Mesothelial cell of epicardium (in vitro differentiated cells): ENCODE data around the gene PGAP2. TPM values are rescaled to one million over a fixed set of nuclear protein-coding genes. Genes with fewer than 3 reads are reported as not detected.

Source experiments
- DNase-seq, 2 experiments: peaks; one replicate each; pipeline ENCODE4 v3.0.0; 2021; ENCODE audit warnings: low spot score in 2 of 2; ENCODE audit not compliant: unreplicated experiment in 2 of 2
- H3K27ac Mint-ChIP-seq: 2 replicates; pipeline ENCODE4 v1.8.0; 2021; ENCODE audit warnings: mixed read lengths
- H3K27me3 Mint-ChIP-seq: 2 replicates; pipeline ENCODE4 v1.8.0; 2021; ENCODE audit warnings: low read depth, mixed read lengths
- H3K36me3 Mint-ChIP-seq: 2 replicates; pipeline ENCODE4 v1.8.0; 2021; ENCODE audit warnings: mixed read lengths
- H3K4me1 Mint-ChIP-seq: 2 replicates; pipeline ENCODE4 v1.8.0; 2021; ENCODE audit warnings: mixed read lengths
- H3K4me3 Mint-ChIP-seq: 2 replicates; pipeline ENCODE4 v1.8.0; 2021; ENCODE audit warnings: mild to moderate bottlenecking, moderate library complexity, mixed read lengths
- H3K9me3 Mint-ChIP-seq: 2 replicates; pipeline ENCODE4 v1.8.0; 2021; ENCODE audit warnings: mixed read lengths
- total RNA-seq: library from RNA; stranded (reverse); gene quantifications from 3 replicates; pipeline ENCODE4 v1.2.1, GENCODE V29; 2021
- TF ChIP-seq, protein P1 (sequence below): fragments of 200-600 bp; sonication (generic); IDR thresholded peaks from one replicate; pipeline ENCODE4 v1.5.0; 2021; ENCODE audit warnings: antibody characterized with exemption; ENCODE audit not compliant: unreplicated experiment

Gene PGAP2
- total RNA-seq, 1 donor from 2014 or later = 47.6 TPM

DNA sequence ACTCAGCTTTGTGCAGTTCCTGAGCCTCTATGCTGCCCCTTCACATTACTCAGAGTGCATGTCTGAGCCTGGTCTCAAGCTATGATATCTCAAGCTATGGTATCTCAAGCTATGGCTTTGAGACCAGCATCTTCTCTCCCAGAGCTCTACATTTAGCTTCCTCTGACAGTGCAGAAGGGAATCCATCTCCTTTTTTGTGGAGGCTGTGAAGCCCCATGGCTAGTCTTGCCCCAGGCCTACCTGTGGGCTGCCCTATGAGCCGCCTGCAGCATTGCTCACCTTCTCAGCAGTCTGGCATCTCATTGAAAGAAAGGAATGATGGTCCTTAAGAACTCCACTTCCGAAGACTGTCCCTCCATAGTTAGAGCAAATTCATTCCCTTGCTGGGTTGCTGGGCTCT, 12.6 kb downstream of the PGAP2 start:
- peaks cover 11% of the 10 kb centered on the region for H3K36me3 Mint-ChIP-seq
- no peaks in the 10 kb centered on the region for H3K27me3 Mint-ChIP-seq
- H3K4me3 Mint-ChIP-seq = no peak overlapping the region
- no peaks in the 10 kb centered on the region for H3K4me1 Mint-ChIP-seq
- no peak for DNase-seq
- H3K9me3 Mint-ChIP-seq = no peaks in the 10 kb centered on the region
- no peak overlapping the region for H3K27ac Mint-ChIP-seq
- TF ChIP-seq, protein P1, sequence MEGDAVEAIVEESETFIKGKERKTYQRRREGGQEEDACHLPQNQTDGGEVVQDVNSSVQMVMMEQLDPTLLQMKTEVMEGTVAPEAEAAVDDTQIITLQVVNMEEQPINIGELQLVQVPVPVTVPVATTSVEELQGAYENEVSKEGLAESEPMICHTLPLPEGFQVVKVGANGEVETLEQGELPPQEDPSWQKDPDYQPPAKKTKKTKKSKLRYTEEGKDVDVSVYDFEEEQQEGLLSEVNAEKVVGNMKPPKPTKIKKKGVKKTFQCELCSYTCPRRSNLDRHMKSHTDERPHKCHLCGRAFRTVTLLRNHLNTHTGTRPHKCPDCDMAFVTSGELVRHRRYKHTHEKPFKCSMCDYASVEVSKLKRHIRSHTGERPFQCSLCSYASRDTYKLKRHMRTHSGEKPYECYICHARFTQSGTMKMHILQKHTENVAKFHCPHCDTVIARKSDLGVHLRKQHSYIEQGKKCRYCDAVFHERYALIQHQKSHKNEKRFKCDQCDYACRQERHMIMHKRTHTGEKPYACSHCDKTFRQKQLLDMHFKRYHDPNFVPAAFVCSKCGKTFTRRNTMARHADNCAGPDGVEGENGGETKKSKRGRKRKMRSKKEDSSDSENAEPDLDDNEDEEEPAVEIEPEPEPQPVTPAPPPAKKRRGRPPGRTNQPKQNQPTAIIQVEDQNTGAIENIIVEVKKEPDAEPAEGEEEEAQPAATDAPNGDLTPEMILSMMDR = no peak

DNA sequence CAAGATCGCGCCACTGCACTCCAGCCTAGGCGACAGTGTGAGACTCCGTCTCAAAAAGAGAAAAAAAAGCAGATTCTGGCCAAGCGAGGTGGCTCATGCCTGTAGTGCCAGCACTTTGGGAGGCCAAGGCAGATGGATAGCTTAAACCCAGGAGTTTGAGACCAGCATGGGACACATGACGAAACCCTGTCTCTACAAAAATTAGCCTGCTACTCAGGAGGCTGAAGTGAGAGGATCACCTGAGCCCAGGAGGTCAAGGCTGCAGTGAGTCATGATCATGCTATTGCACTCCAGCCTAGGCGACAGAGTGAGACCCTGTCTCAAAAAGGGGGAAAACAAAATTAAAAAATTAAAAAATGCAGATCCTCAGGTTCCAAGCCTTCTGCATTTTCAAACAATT, 14.0 kb downstream of the PGAP2 start:
- no peak for DNase-seq
- Mint-ChIP-seq H3K27ac (no peak overlapping the region), H3K36me3 (peaks cover 12% of the 10 kb centered on the region), H3K9me3 (no peaks in the 10 kb centered on the region), H3K4me3 (no peak overlapping the region), H3K27me3 (no peaks in the 10 kb centered on the region), H3K4me1 (no peaks in the 10 kb centered on the region)
- TF ChIP-seq, protein P1 = no peak

DNA sequence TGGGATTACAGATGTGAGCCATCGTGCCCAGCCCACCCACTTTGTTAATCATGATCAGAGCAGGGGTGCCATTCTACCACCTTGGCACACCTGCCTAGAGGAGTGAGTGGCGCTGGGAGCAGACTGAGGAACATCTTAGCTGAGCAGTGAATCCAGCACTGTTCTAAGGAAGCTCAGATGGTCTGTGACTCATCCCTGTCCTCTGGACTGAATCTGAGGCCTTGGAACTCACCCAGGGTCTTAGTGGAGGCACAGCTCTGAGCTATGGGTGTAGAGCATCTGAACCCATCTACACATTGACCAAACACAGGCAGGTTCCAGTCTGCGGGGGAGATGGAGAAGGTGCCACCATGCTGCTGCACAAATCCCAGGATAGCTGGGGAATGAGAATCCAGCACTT, 14.9 kb downstream of the PGAP2 start:
- no peak for DNase-seq
- Mint-ChIP-seq H3K4me3 (no peak overlapping the region), H3K4me1 (no peaks in the 10 kb centered on the region), H3K36me3 (peaks cover 19% of the 10 kb centered on the region), H3K9me3 (no peaks in the 10 kb centered on the region), H3K27me3 (no peaks in the 10 kb centered on the region), H3K27ac (no peak overlapping the region)
- TF ChIP-seq, protein P1 = no peak

DNA sequence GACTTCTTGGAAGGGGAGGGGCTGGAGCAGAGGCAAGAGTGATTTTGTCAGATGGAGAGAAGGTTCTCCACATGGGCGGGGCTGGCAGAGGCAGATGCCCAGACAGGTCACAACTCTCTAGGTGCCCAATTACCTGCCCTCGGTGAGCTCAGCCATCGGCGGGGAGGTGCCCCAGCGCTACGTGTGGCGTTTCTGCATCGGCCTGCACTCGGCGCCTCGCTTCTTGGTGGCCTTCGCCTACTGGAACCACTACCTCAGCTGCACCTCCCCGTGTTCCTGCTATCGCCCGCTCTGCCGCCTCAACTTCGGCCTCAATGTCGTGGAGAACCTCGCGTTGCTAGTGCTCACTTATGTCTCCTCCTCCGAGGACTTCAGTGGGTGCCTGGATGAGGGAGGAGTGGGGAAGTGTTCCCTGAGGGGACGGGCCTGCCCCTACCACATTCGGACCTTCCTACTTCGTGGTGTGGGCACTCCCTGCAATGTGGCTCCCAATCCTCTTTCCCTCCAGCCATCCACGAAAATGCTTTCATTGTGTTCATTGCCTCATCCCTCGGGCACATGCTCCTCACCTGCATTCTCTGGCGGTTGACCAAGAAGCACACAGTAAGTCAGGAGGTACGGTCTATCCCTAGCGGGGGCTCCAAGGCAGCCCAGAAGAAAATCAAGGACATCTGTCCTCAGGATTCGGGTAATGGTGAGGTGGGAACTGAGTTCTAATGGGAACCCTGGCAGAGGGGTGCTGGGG, 15.6 kb downstream of the PGAP2 start:
- DNase-seq = no peak
- H3K4me1 Mint-ChIP-seq = no peaks in the 10 kb centered on the region
- no peak overlapping the region for H3K4me3 Mint-ChIP-seq
- peaks cover 19% of the 10 kb centered on the region for H3K36me3 Mint-ChIP-seq
- TF ChIP-seq, protein P1 = no peak
- no peaks in the 10 kb centered on the region for H3K27me3 Mint-ChIP-seq
- H3K27ac Mint-ChIP-seq = no peak overlapping the region
- no peaks in the 10 kb centered on the region for H3K9me3 Mint-ChIP-seq

DNA sequence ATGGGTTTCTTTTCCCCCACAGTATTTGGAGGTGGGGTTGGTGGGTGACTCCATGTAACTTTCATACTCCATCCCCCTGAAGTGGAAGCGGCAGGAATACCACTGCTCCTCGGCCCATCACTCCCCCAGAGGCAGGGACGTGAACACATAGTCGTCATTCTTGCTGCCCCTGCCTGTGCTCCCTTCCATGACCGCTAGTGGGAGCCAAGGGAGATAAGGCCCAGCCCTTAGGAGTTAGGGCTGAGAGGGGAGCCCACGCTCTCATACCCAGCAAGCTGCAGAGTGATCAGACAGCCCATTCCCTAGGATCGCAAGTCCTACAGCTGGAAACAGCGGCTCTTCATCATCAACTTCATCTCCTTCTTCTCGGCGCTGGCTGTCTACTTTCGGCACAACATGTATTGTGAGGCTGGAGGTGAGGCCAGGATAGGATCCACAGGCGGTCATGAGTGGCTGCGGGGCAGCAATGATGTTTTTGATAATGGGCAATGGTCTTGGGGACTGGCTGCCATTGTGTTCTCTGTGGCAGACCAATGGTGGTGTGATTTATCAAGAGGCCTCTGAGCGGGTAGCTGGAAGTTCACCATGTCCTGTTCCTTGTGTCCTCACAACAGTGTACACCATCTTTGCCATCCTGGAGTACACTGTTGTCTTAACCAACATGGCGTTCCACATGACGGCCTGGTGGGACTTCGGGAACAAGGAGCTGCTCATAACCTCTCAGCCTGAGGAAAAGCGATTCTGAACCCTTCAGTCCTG, 16.5 kb downstream of the PGAP2 start:
- Mint-ChIP-seq H3K9me3 (no peaks in the 10 kb centered on the region), H3K27ac (no peak overlapping the region), H3K4me3 (no peak overlapping the region), H3K36me3 (peaks cover 19% of the 10 kb centered on the region), H3K27me3 (no peaks in the 10 kb centered on the region), H3K4me1 (no peaks in the 10 kb centered on the region)
- DNase-seq = peak in 1 of 2 experiments; percentile 53
- TF ChIP-seq, protein P1 = peak; percentile 58
